Measurements from ENCODE around the gene MAP2. TPM values are rescaled to one million over a fixed set of nuclear protein-coding genes. Genes with fewer than 3 reads are reported as not detected.

Gene MAP2
- total RNA-seq, 1 donor from 2014 or later, result 8.2 TPM

GRCh38 chr2:209671020-209671680 is 247.3 kb downstream of the MAP2 start:
- FAIRE-seq (no peak), DNase-seq (ENCODE audit: low read depth) (no peak)
- no peaks in the 10 kb centered on the region for H3K36me3 ChIP-seq (ENCODE audit: control insufficient read depth, insufficient read depth, low read length)
- TF ChIP-seq CTCF (IDR thresholded peaks at IDR 0.05; ENCODE audit: insufficient read depth, low read length, severe bottlenecking), result no peak
- no peak overlapping the region for H3K4me3 ChIP-seq (ENCODE audit: low read depth, low read length)
- H3K27me3 ChIP-seq (ENCODE audit: control insufficient read depth, insufficient read depth, low read length), result no peaks in the 10 kb centered on the region

- DNase-seq (ENCODE audit: low read depth), result no peak
- TF ChIP-seq CTCF (IDR thresholded peaks at IDR 0.05; ENCODE audit: insufficient read depth, low read length, severe bottlenecking), result no peak
- H3K36me3 ChIP-seq (ENCODE audit: control insufficient read depth, insufficient read depth, low read length), result no peaks in the 10 kb centered on the region
- FAIRE-seq, result no peak
- no peak overlapping the region for H3K4me3 ChIP-seq (ENCODE audit: low read depth, low read length)
- H3K27me3 ChIP-seq (ENCODE audit: control insufficient read depth, insufficient read depth, low read length), result no peaks in the 10 kb centered on the region
Observed at GRCh38 chr2:209673811-209674210, 250.0 kb downstream of the MAP2 start.

DNA sequence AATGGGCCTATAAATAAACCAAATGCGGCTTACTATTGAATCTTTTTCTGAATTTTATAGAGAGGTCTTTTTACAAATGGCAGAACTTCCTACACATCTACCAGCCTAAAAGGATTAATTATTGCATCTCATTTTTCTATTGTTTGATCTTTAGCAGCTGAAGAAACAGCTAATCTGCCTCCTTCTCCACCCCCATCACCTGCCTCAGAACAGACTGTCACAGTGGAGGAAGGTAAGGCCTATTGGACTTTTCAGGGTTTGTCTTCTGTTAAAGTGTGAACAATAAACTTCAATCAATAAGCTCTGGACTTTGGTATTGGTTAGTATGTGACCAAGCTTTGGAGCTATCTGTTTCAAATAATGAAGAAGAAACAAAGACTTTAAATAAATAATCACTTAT is 256.7 kb downstream of the MAP2 start:
- H3K4me3 ChIP-seq (ENCODE audit: low read depth, low read length), result no peak overlapping the region

GRCh38 chr2:209681201-209681735 is 257.4 kb downstream of the MAP2 start:
- FAIRE-seq, result no peak
- Histone ChIP-seq H3K4me3 (ENCODE audit: low read depth, low read length) (no peak overlapping the region), H3K27me3 (ENCODE audit: control insufficient read depth, insufficient read depth, low read length) (no peaks in the 10 kb centered on the region), H3K36me3 (ENCODE audit: control insufficient read depth, insufficient read depth, low read length) (no peaks in the 10 kb centered on the region)
- DNase-seq (ENCODE audit: low read depth), result peak; percentile 61
- no peak for TF ChIP-seq CTCF (IDR thresholded peaks at IDR 0.05; ENCODE audit: insufficient read depth, low read length, severe bottlenecking)

More for the DNA sequence above, 256.7 kb downstream of the MAP2 start:
- TF ChIP-seq CTCF (IDR thresholded peaks at IDR 0.05; ENCODE audit: insufficient read depth, low read length, severe bottlenecking), result no peak
- H3K27me3 ChIP-seq (ENCODE audit: control insufficient read depth, insufficient read depth, low read length), result no peaks in the 10 kb centered on the region
- no peaks in the 10 kb centered on the region for H3K36me3 ChIP-seq (ENCODE audit: control insufficient read depth, insufficient read depth, low read length)
- FAIRE-seq (no peak), DNase-seq (ENCODE audit: low read depth) (no peak)

DNA sequence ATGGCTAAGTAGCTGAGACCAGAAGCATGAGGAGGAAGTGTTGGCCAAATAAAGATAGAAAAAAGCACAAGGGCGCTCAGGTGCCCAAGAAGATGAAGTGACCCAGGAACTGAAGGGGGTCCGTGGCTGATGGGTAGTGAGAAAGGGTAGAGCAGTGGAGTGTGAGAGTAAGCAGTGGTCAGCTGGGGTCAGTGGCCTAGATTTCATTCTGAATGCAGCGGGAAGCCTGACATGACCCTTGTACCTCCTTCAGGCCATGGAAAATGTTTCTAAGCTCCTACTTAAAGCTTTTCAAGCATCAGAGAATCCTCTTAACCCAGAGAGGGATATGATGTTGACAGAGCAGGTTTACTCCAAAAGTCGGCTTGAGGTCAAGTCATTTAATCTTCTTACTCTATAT is 258.8 kb downstream of the MAP2 start:
- Histone ChIP-seq H3K4me3 (ENCODE audit: low read depth, low read length) (no peak overlapping the region), H3K36me3 (ENCODE audit: control insufficient read depth, insufficient read depth, low read length) (no peaks in the 10 kb centered on the region), H3K27me3 (ENCODE audit: control insufficient read depth, insufficient read depth, low read length) (no peaks in the 10 kb centered on the region)
- FAIRE-seq, result no peak
- TF ChIP-seq CTCF (IDR thresholded peaks at IDR 0.05; ENCODE audit: insufficient read depth, low read length, severe bottlenecking), result no peak
- DNase-seq (ENCODE audit: low read depth), result no peak

DNA sequence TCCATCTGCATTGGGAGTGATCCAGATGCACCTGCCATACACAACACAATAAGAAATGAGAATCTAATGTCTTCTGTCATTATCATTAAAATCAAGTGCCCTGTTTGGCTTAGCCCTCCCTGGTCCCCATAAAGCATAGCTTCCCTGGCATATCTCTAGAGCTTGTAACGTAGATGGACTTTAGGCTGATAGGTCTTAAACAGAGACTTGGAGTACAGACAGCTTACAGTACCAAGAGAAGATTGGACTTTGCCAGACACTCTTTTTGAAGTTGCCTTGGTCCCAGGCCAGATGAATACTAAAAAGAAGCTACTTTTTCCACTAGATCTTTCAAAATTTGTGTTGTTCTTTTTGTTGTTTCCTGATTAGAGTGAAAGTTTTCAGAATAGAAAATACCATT is 261.5 kb downstream of the MAP2 start:
- Histone ChIP-seq H3K4me3 (ENCODE audit: low read depth, low read length) (no peak overlapping the region), H3K27me3 (ENCODE audit: control insufficient read depth, insufficient read depth, low read length) (no peaks in the 10 kb centered on the region), H3K36me3 (ENCODE audit: control insufficient read depth, insufficient read depth, low read length) (no peaks in the 10 kb centered on the region)
- DNase-seq (ENCODE audit: low read depth) (no peak), FAIRE-seq (no peak)
- no peak for TF ChIP-seq CTCF (IDR thresholded peaks at IDR 0.05; ENCODE audit: insufficient read depth, low read length, severe bottlenecking)

Data from bronchial epithelial cell (primary cell).